Stimulated activated CD4-positive, alpha-beta T cell treated with anti-CD3 and anti-CD28 coated beads, Interleukin-15, amount 100 ng/mL, for 1 hour (primary cell): ENCODE results near the gene KDF1.

Experiments
- DNase-seq, 2 donors: peaks; one replicate each; pipeline ENCODE4 v3.0.0-alpha.2; 2020; ENCODE audit warnings: low read depth in 1 of 2, low spot score in 1 of 2

The KDF1 gene

GRCh38 chr1:26959722-26960624, at the start of gene KDF1:
Gene KDF1 (minus strand): TSS chr1:26960468. CDS start chr1:26952380, 8,088 bp downstream.
- DNase-seq = peak; percentile 19 to 34

- DNase-seq = no peak
These were observed 49.4 kb upstream of the KDF1 start for GRCh38 chr1:27009601-27010197.

GRCh38 chr1:27007909-27008582, 47.8 kb upstream of the KDF1 start:
- DNase-seq = no peak

GRCh38 chr1:27006683-27007082, 46.4 kb upstream of the KDF1 start:
- no peak for DNase-seq

GRCh38 chr1:27005648-27006496, 45.6 kb upstream of the KDF1 start:
- no peak for DNase-seq

- no peak for DNase-seq
These were observed 44.9 kb upstream of the KDF1 start for GRCh38 chr1:27005166-27005530.

- no peak for DNase-seq
These were observed 44.4 kb upstream of the KDF1 start for GRCh38 chr1:27004471-27005165.

GRCh38 chr1:27003745-27004470, 43.6 kb upstream of the KDF1 start:
- no peak for DNase-seq

- DNase-seq = no peak
These were observed 41.5 kb upstream of the KDF1 start for GRCh38 chr1:27001570-27002360.

- no peak for DNase-seq
These were observed 40.7 kb upstream of the KDF1 start for GRCh38 chr1:27000817-27001460.

GRCh38 chr1:27000090-27000816, 40.0 kb upstream of the KDF1 start:
- DNase-seq = no peak

- no peak for DNase-seq
These were observed 39.2 kb upstream of the KDF1 start for GRCh38 chr1:26999440-26999987.

GRCh38 chr1:26998429-26999300, 38.4 kb upstream of the KDF1 start:
- no peak for DNase-seq

- no peak for DNase-seq
These were observed 36.4 kb upstream of the KDF1 start for GRCh38 chr1:26996665-26997064.

GRCh38 chr1:26996024-26996423, 35.8 kb upstream of the KDF1 start:
- DNase-seq = no peak

GRCh38 chr1:26994787-26995517, 34.7 kb upstream of the KDF1 start:
- DNase-seq = no peak
